ENCODE measurements around the gene TPM3. TPM values are rescaled to one million over a fixed set of nuclear protein-coding genes. Genes with fewer than 3 reads are reported as not detected.

Gene TPM3
- total RNA-seq, 2 experiments from 2014 or later = 235 to 420 TPM

- no peaks in the 10 kb centered on the region for H3K4me1 ChIP-seq (ENCODE audit: insufficient read depth, low read length, poor library complexity, severe bottlenecking)
- H3K4me3 ChIP-seq (ENCODE audit: low read depth, low read length, poor library complexity, severe bottlenecking) = no peak overlapping the region
- intact Hi-C loops (cut with micrococcal nuclease; ENCODE audit: unreplicated experiment) = no loop called here
- peaks cover 94% of the 10 kb centered on the region for H3K36me3 ChIP-seq (ENCODE audit: insufficient read depth, low read length)
- H4K20me1 ChIP-seq (ENCODE audit: insufficient read depth, low read length) = no peaks in the 10 kb centered on the region
- CTCF ChIA-PET (ENCODE audit: unreplicated experiment) = no interaction called here
- no peaks in the 10 kb centered on the region for H3K9me2 ChIP-seq (ENCODE audit: insufficient read depth, low read length)
- TF ChIP-seq EZH2phosphoT487 (IDR thresholded peaks at IDR 0.05; ENCODE audit: borderline replicate concordance, low read depth, low read length) = no peak
- TF ChIP-seq, protein P1, sequence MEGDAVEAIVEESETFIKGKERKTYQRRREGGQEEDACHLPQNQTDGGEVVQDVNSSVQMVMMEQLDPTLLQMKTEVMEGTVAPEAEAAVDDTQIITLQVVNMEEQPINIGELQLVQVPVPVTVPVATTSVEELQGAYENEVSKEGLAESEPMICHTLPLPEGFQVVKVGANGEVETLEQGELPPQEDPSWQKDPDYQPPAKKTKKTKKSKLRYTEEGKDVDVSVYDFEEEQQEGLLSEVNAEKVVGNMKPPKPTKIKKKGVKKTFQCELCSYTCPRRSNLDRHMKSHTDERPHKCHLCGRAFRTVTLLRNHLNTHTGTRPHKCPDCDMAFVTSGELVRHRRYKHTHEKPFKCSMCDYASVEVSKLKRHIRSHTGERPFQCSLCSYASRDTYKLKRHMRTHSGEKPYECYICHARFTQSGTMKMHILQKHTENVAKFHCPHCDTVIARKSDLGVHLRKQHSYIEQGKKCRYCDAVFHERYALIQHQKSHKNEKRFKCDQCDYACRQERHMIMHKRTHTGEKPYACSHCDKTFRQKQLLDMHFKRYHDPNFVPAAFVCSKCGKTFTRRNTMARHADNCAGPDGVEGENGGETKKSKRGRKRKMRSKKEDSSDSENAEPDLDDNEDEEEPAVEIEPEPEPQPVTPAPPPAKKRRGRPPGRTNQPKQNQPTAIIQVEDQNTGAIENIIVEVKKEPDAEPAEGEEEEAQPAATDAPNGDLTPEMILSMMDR (conservative IDR thresholded peaks at IDR 0.05; ENCODE audit: low read length) = no peak
- H3K79me2 ChIP-seq (ENCODE audit: insufficient read depth, low read depth, low read length) = peaks cover 15% of the 10 kb centered on the region
- H3K27ac ChIP-seq (ENCODE audit: low read depth, low read length, poor library complexity, severe bottlenecking) = no peak overlapping the region
- no peak overlapping the region for H2AFZ ChIP-seq (ENCODE audit: low read length)
- no peak for DNase-seq (ENCODE audit: low spot score)
- H3K9me3 ChIP-seq (ENCODE audit: low read length) = no peaks in the 10 kb centered on the region
- BruUV-seq (replicated peaks) = no TSS peak
- H3K4me2 ChIP-seq (ENCODE audit: low read length) = no peak overlapping the region
- POLR2A ChIA-PET = no interaction called here
Measured at GRCh38 chr1:154170547-154171222, 21.2 kb downstream of the TPM3 start.

DNA sequence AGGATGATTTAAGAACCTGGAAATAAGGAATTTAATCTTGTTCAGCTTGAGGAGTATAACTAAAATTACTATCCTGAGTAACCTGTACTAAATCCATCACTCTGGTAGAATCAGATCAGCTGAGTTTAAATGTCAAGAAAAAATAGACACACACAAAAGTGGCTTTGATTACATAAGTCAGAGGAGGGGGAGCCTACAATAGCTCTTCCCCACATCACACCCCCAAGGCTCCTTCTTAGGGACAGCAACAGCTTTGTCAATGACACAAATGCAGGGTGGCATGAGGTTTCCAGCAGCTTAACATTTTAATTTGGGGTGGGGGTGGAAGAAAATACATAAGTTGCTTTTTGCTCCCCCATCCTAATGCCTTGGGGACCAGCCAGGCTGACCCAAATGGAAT, 24.4 kb downstream of the TPM3 start:
- DNase-seq (ENCODE audit: low spot score) = no peak
- H3K27ac ChIP-seq (ENCODE audit: low read depth, low read length, poor library complexity, severe bottlenecking) = no peak overlapping the region
- TF ChIP-seq EZH2phosphoT487 (IDR thresholded peaks at IDR 0.05; ENCODE audit: borderline replicate concordance, low read depth, low read length) = no peak
- TF ChIP-seq, protein P1 (conservative IDR thresholded peaks at IDR 0.05; ENCODE audit: low read length) = no peak
- no peak overlapping the region for H2AFZ ChIP-seq (ENCODE audit: low read length)
- H3K36me3 ChIP-seq (ENCODE audit: insufficient read depth, low read length) = peaks cover 100% of the 10 kb centered on the region
- no peak overlapping the region for H3K4me2 ChIP-seq (ENCODE audit: low read length)
- no peaks in the 10 kb centered on the region for H3K4me1 ChIP-seq (ENCODE audit: insufficient read depth, low read length, poor library complexity, severe bottlenecking)
- intact Hi-C loops (cut with micrococcal nuclease; ENCODE audit: unreplicated experiment) = no loop called here
- no peaks in the 10 kb centered on the region for H3K9me3 ChIP-seq (ENCODE audit: low read length)
- no peaks in the 10 kb centered on the region; the same call in 1 of the 2 replicates for H3K79me2 ChIP-seq (ENCODE audit: insufficient read depth, low read depth, low read length)
- CTCF ChIA-PET (ENCODE audit: unreplicated experiment) = interaction anchor here (0.6 kb wide), 1 partner anchor 439 kb away, joined by 4 read pairs; the partner anchor contains the start of gene INTS3
- no peak overlapping the region for H3K4me3 ChIP-seq (ENCODE audit: low read depth, low read length, poor library complexity, severe bottlenecking)
- POLR2A ChIA-PET = interaction anchor here (0.6 to 1.1 kb wide), 2 partner anchors 13 to 1778 kb away, joined by 3 to 4 read pairs; no protein-coding TSS in a partner anchor
- no TSS peak for BruUV-seq (replicated peaks)
- no peaks in the 10 kb centered on the region for H3K9me2 ChIP-seq (ENCODE audit: insufficient read depth, low read length)
- H4K20me1 ChIP-seq (ENCODE audit: insufficient read depth, low read length) = no peaks in the 10 kb centered on the region

DNA sequence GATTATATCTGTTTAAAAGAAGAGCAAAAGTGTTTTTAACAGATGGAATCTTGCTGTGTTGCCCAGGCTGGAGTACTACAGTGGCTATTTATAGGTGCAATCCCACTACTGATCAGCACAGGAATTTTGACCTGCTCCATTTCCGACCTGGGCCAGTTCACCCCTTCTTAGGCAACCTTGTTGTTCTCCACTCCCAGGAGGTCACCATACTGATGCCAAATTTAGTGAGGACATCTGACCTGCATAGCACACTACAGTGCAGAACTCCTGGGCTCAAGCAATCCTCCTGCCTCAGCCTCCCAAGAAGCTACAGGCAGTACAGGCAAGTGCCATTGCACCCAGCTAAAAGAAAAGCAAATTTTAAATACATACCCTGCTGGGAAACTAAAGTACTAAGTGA, 25.7 kb downstream of the TPM3 start:
- BruUV-seq (replicated peaks) = no TSS peak

More for the DNA sequence above, 25.7 kb downstream of the TPM3 start:
- ChIA-PET POLR2A (no interaction called here), CTCF (ENCODE audit: unreplicated experiment) (no interaction called here)
- no peak for DNase-seq (ENCODE audit: low spot score)
- no peaks in the 10 kb centered on the region for H3K79me2 ChIP-seq (ENCODE audit: insufficient read depth, low read depth, low read length)
- H3K9me2 ChIP-seq (ENCODE audit: insufficient read depth, low read length) = no peaks in the 10 kb centered on the region
- no peaks in the 10 kb centered on the region for H4K20me1 ChIP-seq (ENCODE audit: insufficient read depth, low read length)
- no peak overlapping the region for H3K4me2 ChIP-seq (ENCODE audit: low read length)
- H3K27ac ChIP-seq (ENCODE audit: low read depth, low read length, poor library complexity, severe bottlenecking) = no peak overlapping the region
- H3K4me1 ChIP-seq (ENCODE audit: insufficient read depth, low read length, poor library complexity, severe bottlenecking) = no peaks in the 10 kb centered on the region
- no peak overlapping the region for H2AFZ ChIP-seq (ENCODE audit: low read length)
- TF ChIP-seq EZH2phosphoT487 (IDR thresholded peaks at IDR 0.05; ENCODE audit: borderline replicate concordance, low read depth, low read length) = no peak
- TF ChIP-seq, protein P1 (conservative IDR thresholded peaks at IDR 0.05; ENCODE audit: low read length) = no peak
- H3K36me3 ChIP-seq (ENCODE audit: insufficient read depth, low read length) = peaks cover 100% of the 10 kb centered on the region
- intact Hi-C loops (cut with micrococcal nuclease; ENCODE audit: unreplicated experiment) = no loop called here
- H3K4me3 ChIP-seq (ENCODE audit: low read depth, low read length, poor library complexity, severe bottlenecking) = no peak overlapping the region
- no peaks in the 10 kb centered on the region for H3K9me3 ChIP-seq (ENCODE audit: low read length)

Data from OCI-LY7 (cell line).